ENCODE results near the gene ATP9B.

The ATP9B gene

DNA sequence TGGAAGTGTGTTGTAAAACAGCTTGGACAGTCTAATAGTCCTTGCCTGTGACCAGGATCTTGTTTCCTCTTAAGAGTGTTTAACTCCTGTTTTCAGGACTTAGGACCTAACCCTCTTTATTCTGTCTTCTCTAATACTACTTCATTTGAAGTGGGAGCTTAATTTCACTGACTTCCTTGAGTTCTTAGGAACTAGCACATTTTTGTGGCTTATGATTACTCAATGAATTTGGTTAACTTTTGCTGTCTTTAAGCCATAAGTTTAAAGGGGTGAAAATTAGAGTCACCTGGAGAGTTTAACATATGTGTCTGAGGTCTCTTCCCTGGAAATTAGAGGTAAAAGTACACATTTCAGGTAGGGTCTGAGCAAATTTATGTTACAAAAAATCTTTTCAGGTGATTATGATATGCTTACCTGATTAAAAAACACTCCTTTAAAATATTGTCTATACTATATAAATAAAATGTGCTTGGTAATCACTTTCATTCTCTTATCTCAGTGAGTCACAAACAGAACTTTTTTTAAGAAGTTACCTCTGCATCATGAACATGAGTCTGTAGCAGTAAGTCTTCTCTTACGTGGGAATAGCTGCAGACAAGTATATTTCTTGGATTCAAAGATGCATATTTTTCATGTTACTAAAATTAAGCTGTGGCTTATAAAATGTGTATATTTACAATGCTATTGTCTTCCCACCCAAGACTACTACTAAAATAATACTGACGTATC lies 52.7 kb downstream of the ATP9B start:
- no peak overlapping the region for H3K4me3 ChIP-seq (replicated peaks; ENCODE audit: low read depth, low read length)
- H3K27me3 ChIP-seq (replicated peaks; ENCODE audit: control insufficient read depth, insufficient read depth, low read length) = no peaks in the 10 kb centered on the region
- TF ChIP-seq CTCF (IDR thresholded peaks at IDR 0.05; ENCODE audit: insufficient read depth, low read length, poor library complexity, severe bottlenecking) = no peak
- no peak for DNase-seq (ENCODE audit: extremely low read depth, insufficient read length)
- no peaks in the 10 kb centered on the region for H3K36me3 ChIP-seq (ENCODE audit: control insufficient read depth, insufficient read depth, low read length)

GRCh38 chr18:79123948-79124347 lies 54.8 kb downstream of the ATP9B start:
- DNase-seq (ENCODE audit: extremely low read depth, insufficient read length) = no peak
- Histone ChIP-seq H3K4me3 (replicated peaks; ENCODE audit: low read depth, low read length) (no peak overlapping the region), H3K27me3 (replicated peaks; ENCODE audit: control insufficient read depth, insufficient read depth, low read length) (no peaks in the 10 kb centered on the region), H3K36me3 (ENCODE audit: control insufficient read depth, insufficient read depth, low read length) (no peaks in the 10 kb centered on the region; the same call in 1 of the 2 replicates)
- TF ChIP-seq CTCF (IDR thresholded peaks at IDR 0.05; ENCODE audit: insufficient read depth, low read length, poor library complexity, severe bottlenecking) = no peak

DNA sequence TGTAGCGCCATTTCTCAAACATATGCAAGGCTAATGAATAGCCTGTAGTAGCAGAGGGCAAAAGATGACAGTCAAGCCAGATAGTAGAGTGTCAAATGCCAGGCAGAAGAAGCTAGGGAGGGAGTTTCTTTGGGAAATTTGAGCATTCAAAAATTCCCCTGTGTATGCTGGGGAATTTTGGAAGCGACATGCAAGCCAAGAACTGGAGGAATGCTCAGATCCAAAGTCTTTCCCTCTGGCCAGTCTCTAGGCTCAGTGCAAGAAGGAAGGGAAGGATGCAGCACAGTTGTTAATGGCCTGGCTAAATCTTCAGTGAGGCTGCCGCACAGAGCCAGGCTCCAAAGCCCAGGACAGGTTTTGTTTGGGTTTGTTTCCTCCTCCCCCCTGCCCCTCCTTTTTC lies 59.9 kb downstream of the ATP9B start:
- Histone ChIP-seq H3K4me3 (replicated peaks; ENCODE audit: low read depth, low read length) (no peak overlapping the region), H3K27me3 (replicated peaks; ENCODE audit: control insufficient read depth, insufficient read depth, low read length) (no peaks in the 10 kb centered on the region), H3K36me3 (ENCODE audit: control insufficient read depth, insufficient read depth, low read length) (no peaks in the 10 kb centered on the region; the same call in 1 of the 2 replicates)
- no peak for TF ChIP-seq CTCF (IDR thresholded peaks at IDR 0.05; ENCODE audit: insufficient read depth, low read length, poor library complexity, severe bottlenecking)
- DNase-seq (ENCODE audit: extremely low read depth, insufficient read length) = no peak

GRCh38 chr18:79133724-79134123 lies 64.5 kb downstream of the ATP9B start:
- TF ChIP-seq CTCF (IDR thresholded peaks at IDR 0.05; ENCODE audit: insufficient read depth, low read length, poor library complexity, severe bottlenecking) = no peak
- no peak for DNase-seq (ENCODE audit: extremely low read depth, insufficient read length)
- Histone ChIP-seq H3K4me3 (replicated peaks; ENCODE audit: low read depth, low read length) (no peak overlapping the region), H3K36me3 (ENCODE audit: control insufficient read depth, insufficient read depth, low read length) (no peaks in the 10 kb centered on the region; the same call in none of the 2 replicates), H3K27me3 (replicated peaks; ENCODE audit: control insufficient read depth, insufficient read depth, low read length) (no peaks in the 10 kb centered on the region)

DNA sequence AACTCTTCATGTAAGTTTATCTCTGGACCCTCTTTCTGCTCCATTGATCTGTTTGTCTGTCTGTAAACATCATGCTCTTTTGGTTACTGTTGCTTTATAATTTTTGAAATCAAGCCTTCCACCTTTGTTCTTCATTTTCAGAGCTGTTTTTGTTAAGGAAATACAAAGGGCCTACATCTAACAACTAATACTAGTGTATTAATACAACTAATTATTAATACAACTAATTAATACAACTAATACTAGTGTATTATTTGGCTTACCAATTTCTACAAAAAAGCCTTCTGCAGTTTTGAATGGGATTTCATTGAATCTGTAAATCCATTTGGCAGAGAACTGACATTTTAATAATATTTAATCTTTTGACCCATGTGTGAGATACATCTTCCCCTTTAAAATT lies 66.7 kb downstream of the ATP9B start:
- no peak for DNase-seq (ENCODE audit: extremely low read depth, insufficient read length)
- H3K27me3 ChIP-seq (replicated peaks; ENCODE audit: control insufficient read depth, insufficient read depth, low read length) = no peaks in the 10 kb centered on the region
- no peak for TF ChIP-seq CTCF (IDR thresholded peaks at IDR 0.05; ENCODE audit: insufficient read depth, low read length, poor library complexity, severe bottlenecking)
- no peak overlapping the region for H3K4me3 ChIP-seq (replicated peaks; ENCODE audit: low read depth, low read length)
- H3K36me3 ChIP-seq (ENCODE audit: control insufficient read depth, insufficient read depth, low read length) = no peaks in the 10 kb centered on the region; the same call in none of the 2 replicates

Data from GM06990 (cell line).